ENCODE results near the gene SERTM2.

DNA sequence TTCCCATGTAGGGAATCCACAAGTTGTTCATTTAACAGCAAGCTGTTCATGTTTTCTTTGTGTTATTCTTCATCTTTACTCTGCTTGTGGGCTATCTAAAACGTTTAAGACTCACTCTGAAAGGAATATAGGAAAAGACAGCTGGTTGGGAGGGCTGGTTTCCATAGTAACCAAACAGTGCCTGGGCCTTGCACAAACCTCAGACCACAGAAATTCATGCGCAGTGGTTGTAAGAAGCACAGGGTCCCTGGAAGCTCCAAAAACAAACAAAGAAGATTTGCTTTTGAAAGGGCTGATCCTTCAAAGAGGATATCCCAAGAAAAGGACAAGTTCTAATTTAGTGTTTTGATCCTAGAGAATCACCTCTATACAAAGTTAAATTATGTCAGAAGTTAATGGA, 7.8 kb downstream of the SERTM2 start:
- no peak for TF ChIP-seq EZH2phosphoT487 (IDR thresholded peaks at IDR 0.05; ENCODE audit: borderline replicate concordance, low read length)
- TF ChIP-seq, protein P1, sequence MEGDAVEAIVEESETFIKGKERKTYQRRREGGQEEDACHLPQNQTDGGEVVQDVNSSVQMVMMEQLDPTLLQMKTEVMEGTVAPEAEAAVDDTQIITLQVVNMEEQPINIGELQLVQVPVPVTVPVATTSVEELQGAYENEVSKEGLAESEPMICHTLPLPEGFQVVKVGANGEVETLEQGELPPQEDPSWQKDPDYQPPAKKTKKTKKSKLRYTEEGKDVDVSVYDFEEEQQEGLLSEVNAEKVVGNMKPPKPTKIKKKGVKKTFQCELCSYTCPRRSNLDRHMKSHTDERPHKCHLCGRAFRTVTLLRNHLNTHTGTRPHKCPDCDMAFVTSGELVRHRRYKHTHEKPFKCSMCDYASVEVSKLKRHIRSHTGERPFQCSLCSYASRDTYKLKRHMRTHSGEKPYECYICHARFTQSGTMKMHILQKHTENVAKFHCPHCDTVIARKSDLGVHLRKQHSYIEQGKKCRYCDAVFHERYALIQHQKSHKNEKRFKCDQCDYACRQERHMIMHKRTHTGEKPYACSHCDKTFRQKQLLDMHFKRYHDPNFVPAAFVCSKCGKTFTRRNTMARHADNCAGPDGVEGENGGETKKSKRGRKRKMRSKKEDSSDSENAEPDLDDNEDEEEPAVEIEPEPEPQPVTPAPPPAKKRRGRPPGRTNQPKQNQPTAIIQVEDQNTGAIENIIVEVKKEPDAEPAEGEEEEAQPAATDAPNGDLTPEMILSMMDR (IDR thresholded peaks at IDR 0.05; ENCODE audit: low read depth, low read length, poor library complexity, severe bottlenecking), result no peak

Data from DOHH2 (cell line).